H9 (cell line): ENCODE data around the gene DLG5. TPM values are rescaled to one million over a fixed set of nuclear protein-coding genes. Genes with fewer than 3 reads are reported as not detected.

ENCODE experiments used
- DNase-seq: peaks from one replicate; pipeline ENCODE4 v3.0.0-alpha.2; 2017
- H2AFZ ChIP-seq: one replicate; pipeline ENCODE4 v1.6.1; 2013; ENCODE audit warnings: mild to moderate bottlenecking, low read length, control low read depth, moderate library complexity
- H2AK5ac ChIP-seq: 2 replicates; pipeline ENCODE4 v1.6.1; 2013; ENCODE audit warnings: low read length, control low read depth, mixed read lengths; ENCODE audit not compliant: insufficient read length
- H2BK120ac ChIP-seq: one replicate; pipeline ENCODE4 v1.6.1; 2013; ENCODE audit warnings: low read depth, mild to moderate bottlenecking, low read length, control low read depth, inconsistent platforms; ENCODE audit not compliant: poor library complexity, severe bottlenecking
- H2BK12ac ChIP-seq: 2 replicates; pipeline ENCODE4 v1.6.1; 2013; ENCODE audit warnings: low read length, control low read depth, mixed read lengths, low read depth; ENCODE audit not compliant: insufficient read length
- H2BK15ac ChIP-seq: 2 replicates; pipeline ENCODE4 v1.6.1; 2013; ENCODE audit warnings: low read depth, low read length, control low read depth
- H2BK20ac ChIP-seq: one replicate; pipeline ENCODE4 v1.6.1; 2013; ENCODE audit warnings: low read depth, mild to moderate bottlenecking, low read length, control low read depth, inconsistent platforms; ENCODE audit not compliant: poor library complexity, severe bottlenecking
- H2BK5ac ChIP-seq: 2 replicates; pipeline ENCODE4 v1.6.1; 2013; ENCODE audit warnings: low read length, control low read depth, mixed read lengths; ENCODE audit not compliant: insufficient read length
- H3K14ac ChIP-seq: 2 replicates; pipeline ENCODE4 v1.6.1; 2013; ENCODE audit warnings: low read length, control low read depth; ENCODE audit not compliant: insufficient read depth
- H3K18ac ChIP-seq: 2 replicates; pipeline ENCODE4 v1.6.1; 2013; ENCODE audit warnings: low read depth, mild to moderate bottlenecking, mixed read lengths, low read length, control low read depth; ENCODE audit not compliant: insufficient read length
- H3K23ac ChIP-seq: 2 replicates; pipeline ENCODE4 v1.6.1; 2013; ENCODE audit warnings: low read length, control low read depth, mixed read lengths, low read depth; ENCODE audit not compliant: insufficient read length
- H3K23me2 ChIP-seq: 2 replicates; pipeline ENCODE4 v1.6.1; 2013; ENCODE audit warnings: low read depth, mild to moderate bottlenecking, mixed read lengths, low read length, control low read depth; ENCODE audit not compliant: insufficient read length, poor library complexity, severe bottlenecking
- H3K27ac ChIP-seq: 2 replicates; pipeline ENCODE4 v1.5.1; 2013; ENCODE audit warnings: low read length, control low read depth, mixed read lengths, low read depth; ENCODE audit not compliant: insufficient read length
- H3K27me3 ChIP-seq: 2 replicates; pipeline ENCODE4 v1.6.1; 2013; ENCODE audit warnings: low read length, control low read depth, inconsistent platforms; ENCODE audit not compliant: insufficient read depth
- H3K4ac ChIP-seq: 2 replicates; pipeline ENCODE4 v1.6.1; 2013; ENCODE audit warnings: low read depth, mild to moderate bottlenecking, control low read depth, inconsistent platforms, low read length, moderate library complexity
- H3K4me1 ChIP-seq: 2 replicates; pipeline ENCODE4 v1.6.1; 2013; ENCODE audit warnings: low read length, control low read depth, inconsistent platforms; ENCODE audit not compliant: insufficient read depth
- H3K4me2 ChIP-seq: 2 replicates; pipeline ENCODE4 v1.6.1; 2013; ENCODE audit warnings: low read length, control low read depth, mixed read lengths; ENCODE audit not compliant: insufficient read length, insufficient read depth
- H3K56ac ChIP-seq: 2 replicates; pipeline ENCODE4 v1.6.1; 2013; ENCODE audit warnings: low read depth, mild to moderate bottlenecking, mixed read lengths, low read length, control low read depth; ENCODE audit not compliant: insufficient read length
- H3K79me1 ChIP-seq: 2 replicates; pipeline ENCODE4 v1.6.1; 2013; ENCODE audit warnings: low read depth, mild to moderate bottlenecking, moderate library complexity, low read length, control low read depth, inconsistent platforms; ENCODE audit not compliant: insufficient read depth, poor library complexity, severe bottlenecking
- H3K79me2 ChIP-seq: 2 replicates; pipeline ENCODE4 v1.6.1; 2013; ENCODE audit warnings: low read length, control low read depth, inconsistent platforms; ENCODE audit not compliant: insufficient read depth
- H3K9ac ChIP-seq: 2 replicates; pipeline ENCODE4 v1.6.1; 2013; ENCODE audit warnings: low read length, control low read depth, mixed read lengths; ENCODE audit not compliant: insufficient read length; ENCODE audit errors: extremely low read depth
- H3K9me3 ChIP-seq: one replicate; pipeline ENCODE4 v1.6.1; 2013; ENCODE audit warnings: low read depth, low read length, inconsistent platforms; ENCODE audit not compliant: control insufficient read depth
- H3T11ph ChIP-seq: one replicate; pipeline ENCODE4 v1.6.1; 2013; ENCODE audit warnings: mild to moderate bottlenecking, low read length, control low read depth, inconsistent platforms
- H4K20me1 ChIP-seq: one replicate; pipeline ENCODE4 v1.6.1; 2013; ENCODE audit not compliant: control insufficient read depth, insufficient read length, insufficient read depth
- H4K5ac ChIP-seq: 2 replicates; pipeline ENCODE4 v1.6.1; 2013; ENCODE audit warnings: low read depth, mild to moderate bottlenecking, mixed read lengths, low read length, control low read depth; ENCODE audit not compliant: insufficient read length
- H4K8ac ChIP-seq: replicated peaks from 2 replicates; pipeline ENCODE4 v1.6.1; 2013; ENCODE audit warnings: low read length, control low read depth, mixed read lengths, low read depth; ENCODE audit not compliant: insufficient read length
- H4K91ac ChIP-seq: 2 replicates; pipeline ENCODE4 v1.6.1; 2013; ENCODE audit warnings: low read depth, mild to moderate bottlenecking, moderate library complexity, mixed read lengths, low read length, control low read depth; ENCODE audit not compliant: insufficient read length
- H3K27ac Mint-ChIP-seq, 3 experiments: 2 replicates in 2 of 3; 3 replicates in 1 of 3; pipeline ENCODE4 v1.8.0; 2020 to 2021; ENCODE audit warnings: mixed read lengths in 3 of 3, mild to moderate bottlenecking in 1 of 3, moderate library complexity in 1 of 3
- H3K27me3 Mint-ChIP-seq: 2 replicates; pipeline ENCODE4 v1.8.0; 2021; ENCODE audit warnings: low read depth, mild to moderate bottlenecking, moderate library complexity, mixed read lengths
- H3K36me3 Mint-ChIP-seq, 3 experiments: 2 replicates in 2 of 3; 3 replicates in 1 of 3; pipeline ENCODE4 v1.8.0; 2020 to 2021; ENCODE audit warnings: low read depth in 3 of 3, mixed read lengths in 3 of 3; ENCODE audit not compliant: insufficient read depth in 1 of 3
- H3K4me1 Mint-ChIP-seq, 2 experiments: 2 replicates each; pipeline ENCODE4 v1.8.0; 2020; ENCODE audit warnings: mixed read lengths in 2 of 2
- H3K4me3 Mint-ChIP-seq, 2 experiments: 2 replicates in 1 of 2; 3 replicates in 1 of 2; pipeline ENCODE4 v1.8.0; 2020 to 2021; ENCODE audit warnings: mild to moderate bottlenecking in 2 of 2, mixed read lengths in 2 of 2, moderate library complexity in 1 of 2
- H3K9me3 Mint-ChIP-seq, 2 experiments: 2 replicates in 1 of 2; 3 replicates in 1 of 2; pipeline ENCODE4 v1.8.0; 2020; ENCODE audit warnings: mild to moderate bottlenecking in 2 of 2, mixed read lengths in 2 of 2, moderate library complexity in 1 of 2
- CTCF ChIP-seq: fragments of 200-600 bp; sonication (generic); conservative IDR thresholded peaks from 3 replicates; pipeline ENCODE4 v1.8.0; 2021; ENCODE audit warnings: antibody characterized with exemption, mild to moderate bottlenecking
- WGBS: extraction: QIAGEN DNeasy Blood & Tissue Kit; methylation state at CpG from one replicate; pipeline ENCODE4 v1.1.7; 2013; ENCODE audit warnings: missing lambda C conversion rate, low lambda C conversion rate, mixed read lengths; ENCODE audit not compliant: insufficient read length; ENCODE audit errors: extremely low coverage; 5-methylcytosine and 5-hydroxymethylcytosine counted together
- total RNA-seq: library from RNA; stranded (reverse); gene quantifications from 2 replicates; pipeline ENCODE4 v1.2.1, GENCODE V29; 2021

Gene DLG5
- total RNA-seq, 1 experiment from 2014 or later: 67.4 TPM

GRCh38 chr10:77846718-77847311, 79.7 kb downstream of the DLG5 start:
- peak; percentile 84 for DNase-seq
- peak overlapping the region; percentile 32 for H3K18ac ChIP-seq
- no peak overlapping the region for H3K56ac ChIP-seq
- H2BK15ac ChIP-seq: no peak overlapping the region
- H4K20me1 ChIP-seq: no peaks in the 10 kb centered on the region
- no peak overlapping the region for H4K91ac ChIP-seq
- Mint-ChIP-seq H3K9me3 (peaks cover 0 to 1% of the 10 kb centered on the region in 2 experiments; a peak in 1 of 5 replicates), H3K36me3 (peaks cover 22 to 54% (median 47%) of the 10 kb centered on the region in 3 experiments; a peak in 6 of 7 replicates), H3K27me3 (no peaks in the 10 kb centered on the region), H3K27ac (peak overlapping the region; percentile 76 to 97 (median 89); a peak in 5 of 7 replicates), H3K4me1 (peaks cover 58 to 59% of the 10 kb centered on the region in 2 experiments), H3K4me3 (no peak overlapping the region; a peak in 1 of 5 replicates)
- no peak overlapping the region for H3K27ac ChIP-seq
- H2BK20ac ChIP-seq: no peak overlapping the region
- no peaks in the 10 kb centered on the region for H3K79me2 ChIP-seq
- H3K27me3 ChIP-seq: no peaks in the 10 kb centered on the region
- no peak overlapping the region for H3K4ac ChIP-seq
- peaks cover 10% of the 10 kb centered on the region for H3K4me1 ChIP-seq
- H2AK5ac ChIP-seq: no peak overlapping the region
- no peak overlapping the region for H2BK120ac ChIP-seq
- no peak overlapping the region for H2BK5ac ChIP-seq
- no peak overlapping the region for H2AFZ ChIP-seq
- WGBS: no CpG with 5 or more reads among the region's 21 CpGs
- H3K14ac ChIP-seq: peak overlapping the region; percentile 59; the same call in 1 of the 2 replicates
- no peak overlapping the region for H2BK12ac ChIP-seq
- no peaks in the 10 kb centered on the region for H3K23me2 ChIP-seq
- no peaks in the 10 kb centered on the region for H3K9me3 ChIP-seq
- peak; percentile 97 for TF ChIP-seq CTCF
- H3K9ac ChIP-seq: no peak overlapping the region
- no peak overlapping the region for H4K8ac ChIP-seq
- no peak overlapping the region for H3K23ac ChIP-seq
- no peak overlapping the region for H3K4me2 ChIP-seq
- no peak overlapping the region for H3T11ph ChIP-seq
- H4K5ac ChIP-seq: no peak overlapping the region
- H3K79me1 ChIP-seq: no peaks in the 10 kb centered on the region
